Smooth muscle cell (in vitro differentiated cells): Measurements from ENCODE around the gene DUSP6. TPM values are rescaled to one million over a fixed set of nuclear protein-coding genes. Genes with fewer than 3 reads are reported as not detected.

Experiments
- DNase-seq: peaks from one replicate; lab custom pipeline; 2025; ENCODE audit not compliant: unreplicated experiment; lab: John Stamatoyannopoulos, UW
- H2AFZ ChIP-seq: fragments of 200-600 bp; sonication (generic); 2 replicates; pipeline ENCODE4 v1.6.0; 2016; ENCODE audit warnings: antibody characterized with exemption, low read depth, mild to moderate bottlenecking
- H3F3A ChIP-seq: fragments of 200-600 bp; sonication (generic); 2 replicates; pipeline ENCODE4 v1.6.0; 2017; ENCODE audit warnings: antibody characterized with exemption, low read depth
- H3K27ac ChIP-seq: fragments of 200-600 bp; sonication (generic); 2 replicates; pipeline ENCODE4 v1.5.1; 2016; ENCODE audit warnings: low read depth, mild to moderate bottlenecking
- H3K27me3 ChIP-seq: fragments of 200-600 bp; sonication (generic); 2 replicates; pipeline ENCODE4 v1.6.1; 2016; ENCODE audit warnings: low read depth, mild to moderate bottlenecking
- H3K36me3 ChIP-seq: fragments of 200-600 bp; sonication (generic); 2 replicates; pipeline ENCODE4 v1.5.1; 2016; ENCODE audit warnings: low read depth
- H3K4me1 ChIP-seq: fragments of 200-600 bp; sonication (generic); 2 replicates; pipeline ENCODE4 v1.5.1; 2016; ENCODE audit warnings: low read depth
- H3K4me2 ChIP-seq: fragments of 200-600 bp; sonication (generic); 2 replicates; pipeline ENCODE4 v1.6.0; 2016; ENCODE audit warnings: mild to moderate bottlenecking
- H3K4me3 ChIP-seq: fragments of 200-600 bp; sonication (generic); 2 replicates; pipeline ENCODE4 v1.5.1; 2016; ENCODE audit warnings: mild to moderate bottlenecking
- H3K79me2 ChIP-seq: fragments of 200-600 bp; sonication (generic); 2 replicates; pipeline ENCODE4 v1.6.0; 2016; ENCODE audit warnings: low read depth, mild to moderate bottlenecking
- H3K9ac ChIP-seq: fragments of 200-600 bp; sonication (generic); 2 replicates; pipeline ENCODE4 v1.6.0; 2016; ENCODE audit warnings: low read depth
- H3K9me3 ChIP-seq: fragments of 200-600 bp; sonication (generic); replicated peaks from 2 replicates; pipeline ENCODE4 v1.5.1; 2016; ENCODE audit warnings: low read depth
- H4K20me1 ChIP-seq: fragments of 200-600 bp; sonication (generic); 2 replicates; pipeline ENCODE4 v1.6.0; 2016; ENCODE audit warnings: low read depth
- WGBS: methylation state at CpG from one replicate; pipeline ENCODE4 v1.1.7; 2016; ENCODE audit warnings: low lambda C conversion rate; 5-methylcytosine and 5-hydroxymethylcytosine counted together
- polyA plus RNA-seq: library from polyadenylated mRNA; unstranded; fragments of >200 nt; fragmentation: Nextera tagmentation; extraction: Ambion mirVana; gene quantifications from 2 replicates; pipeline ENCODE4 v1.2.1, GENCODE V29; 2016
- total RNA-seq: library from RNA; depleted of rRNA; stranded (reverse); fragments of >200 nt; gene quantifications from 2 replicates; pipeline ENCODE4 v1.2.3, GENCODE V29; 2014
- TF ChIP-seq, protein P1 (sequence below): fragments of 200-600 bp; sonication (generic); IDR thresholded peaks from 2 replicates; pipeline ENCODE4 v1.5.1; 2017; ENCODE audit warnings: borderline replicate concordance, mild to moderate bottlenecking, antibody characterized with exemption; ENCODE audit not compliant: insufficient read depth, poor library complexity, severe bottlenecking

DUSP6 gene
- total and polyA plus RNA-seq, 2 experiments from 2014 or later = 147 to 192 TPM

DNA sequence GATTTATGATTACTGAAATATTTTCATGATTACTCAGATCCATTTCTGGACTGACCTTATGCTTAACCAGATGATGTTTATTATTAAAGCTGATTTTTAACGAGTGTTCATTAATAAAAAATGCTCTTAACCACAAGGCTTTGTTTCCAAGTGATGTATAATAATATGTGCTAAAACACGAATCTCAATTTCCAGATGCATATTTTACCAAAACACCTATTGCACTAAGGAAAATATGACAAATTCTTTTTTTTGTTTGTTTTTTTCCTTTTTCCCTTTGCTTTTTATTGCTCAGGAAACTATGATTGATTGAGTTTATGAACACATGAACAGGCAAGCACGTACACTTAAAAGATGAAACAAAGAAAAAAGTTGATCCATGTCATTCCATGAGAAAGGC lies 16.9 kb upstream of the DUSP6 start:
- H3K27me3 ChIP-seq = no peaks in the 10 kb centered on the region
- WGBS = 89% methylated on average over 3 of the region's 3 CpGs
- peaks cover 10% of the 10 kb centered on the region for H3F3A ChIP-seq
- peak overlapping the region; percentile 80 for H3K27ac ChIP-seq
- no peak overlapping the region for H2AFZ ChIP-seq
- TF ChIP-seq, protein P1, sequence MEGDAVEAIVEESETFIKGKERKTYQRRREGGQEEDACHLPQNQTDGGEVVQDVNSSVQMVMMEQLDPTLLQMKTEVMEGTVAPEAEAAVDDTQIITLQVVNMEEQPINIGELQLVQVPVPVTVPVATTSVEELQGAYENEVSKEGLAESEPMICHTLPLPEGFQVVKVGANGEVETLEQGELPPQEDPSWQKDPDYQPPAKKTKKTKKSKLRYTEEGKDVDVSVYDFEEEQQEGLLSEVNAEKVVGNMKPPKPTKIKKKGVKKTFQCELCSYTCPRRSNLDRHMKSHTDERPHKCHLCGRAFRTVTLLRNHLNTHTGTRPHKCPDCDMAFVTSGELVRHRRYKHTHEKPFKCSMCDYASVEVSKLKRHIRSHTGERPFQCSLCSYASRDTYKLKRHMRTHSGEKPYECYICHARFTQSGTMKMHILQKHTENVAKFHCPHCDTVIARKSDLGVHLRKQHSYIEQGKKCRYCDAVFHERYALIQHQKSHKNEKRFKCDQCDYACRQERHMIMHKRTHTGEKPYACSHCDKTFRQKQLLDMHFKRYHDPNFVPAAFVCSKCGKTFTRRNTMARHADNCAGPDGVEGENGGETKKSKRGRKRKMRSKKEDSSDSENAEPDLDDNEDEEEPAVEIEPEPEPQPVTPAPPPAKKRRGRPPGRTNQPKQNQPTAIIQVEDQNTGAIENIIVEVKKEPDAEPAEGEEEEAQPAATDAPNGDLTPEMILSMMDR = no peak
- peaks cover 5% of the 10 kb centered on the region for H4K20me1 ChIP-seq
- peak overlapping the region; percentile 73 for H3K4me2 ChIP-seq
- H3K9ac ChIP-seq = no peak overlapping the region
- peaks cover 6% of the 10 kb centered on the region for H3K79me2 ChIP-seq
- no peaks in the 10 kb centered on the region for H3K9me3 ChIP-seq
- no peak for DNase-seq
- peaks cover 18% of the 10 kb centered on the region for H3K4me1 ChIP-seq
- no peaks in the 10 kb centered on the region for H3K36me3 ChIP-seq
- H3K4me3 ChIP-seq = no peak overlapping the region

DNA sequence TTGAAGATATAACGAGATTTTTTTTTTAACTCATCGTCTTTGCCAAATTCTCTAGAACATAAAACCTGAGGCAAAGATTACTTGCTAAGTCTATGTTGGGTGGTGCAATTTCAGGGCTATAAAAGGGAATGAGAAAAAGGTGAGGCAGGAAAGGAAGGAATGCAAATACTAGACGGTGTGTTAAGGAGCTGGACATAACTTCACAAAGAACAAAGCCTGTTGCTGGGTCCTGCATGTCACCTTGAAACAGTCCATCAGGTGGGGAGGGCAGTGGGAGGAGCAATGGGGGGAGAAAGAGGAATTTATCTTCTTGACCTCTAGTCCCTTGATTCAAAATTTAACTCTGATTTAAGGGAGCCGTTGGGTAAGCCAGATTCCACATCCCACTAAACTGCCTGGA lies 16.1 kb upstream of the DUSP6 start:
- Histone ChIP-seq H2AFZ (no peak overlapping the region), H3K27ac (no peak overlapping the region), H3K9ac (no peak overlapping the region), H3K36me3 (no peaks in the 10 kb centered on the region), H3K4me3 (no peak overlapping the region), H3K4me2 (no peak overlapping the region), H3K4me1 (peaks cover 10% of the 10 kb centered on the region), H3K9me3 (no peaks in the 10 kb centered on the region), H3K27me3 (no peaks in the 10 kb centered on the region), H3F3A (peaks cover 10% of the 10 kb centered on the region), H3K79me2 (peaks cover 6% of the 10 kb centered on the region), H4K20me1 (peaks cover 12% of the 10 kb centered on the region)
- WGBS = 85% methylated on average over 4 of the region's 4 CpGs
- TF ChIP-seq, protein P1 = no peak
- DNase-seq = no peak

DNA sequence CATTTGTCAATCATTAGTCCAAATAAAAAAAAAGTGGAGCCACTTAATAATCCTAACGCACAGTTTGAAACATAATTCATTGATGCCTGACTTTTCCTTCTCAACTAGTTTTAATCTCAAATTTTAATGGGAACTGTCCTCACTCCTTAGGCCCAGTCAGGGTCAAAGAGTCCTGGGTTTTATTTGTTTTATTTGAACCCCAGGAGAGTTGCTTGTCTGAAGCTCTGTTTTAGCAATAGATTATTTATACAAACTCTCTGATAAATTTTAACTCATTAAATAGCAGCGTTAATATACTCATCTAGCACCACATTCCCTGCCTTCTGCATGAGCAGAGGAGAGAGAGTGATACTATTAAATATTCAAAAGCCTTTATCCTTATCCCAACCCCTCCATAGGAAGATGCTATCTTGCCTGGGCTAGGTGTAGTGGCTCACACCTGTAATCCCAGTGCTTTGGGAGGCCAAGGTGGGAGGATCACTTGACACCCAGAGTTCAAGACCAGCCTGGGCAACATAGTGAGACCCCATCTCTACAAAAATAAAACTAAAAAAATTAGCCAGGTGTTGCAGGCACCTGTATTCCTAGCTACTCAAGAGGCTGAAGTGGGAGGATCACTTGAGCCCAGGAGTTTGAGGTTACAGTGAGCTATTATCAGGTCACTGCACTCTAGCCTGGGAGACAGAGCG lies 14.5 kb upstream of the DUSP6 start:
- H3K27me3 ChIP-seq = no peaks in the 10 kb centered on the region
- H3K9ac ChIP-seq = no peak overlapping the region
- peaks cover 6% of the 10 kb centered on the region for H3K79me2 ChIP-seq
- over 99% methylated on average over 3 of the region's 3 CpGs for WGBS
- no peak overlapping the region for H2AFZ ChIP-seq
- no peak overlapping the region for H3K4me2 ChIP-seq
- H3K36me3 ChIP-seq = no peaks in the 10 kb centered on the region
- DNase-seq = no peak
- H3K4me3 ChIP-seq = no peak overlapping the region
- H3K9me3 ChIP-seq = no peaks in the 10 kb centered on the region
- H3K4me1 ChIP-seq = peaks cover 10% of the 10 kb centered on the region
- H3F3A ChIP-seq = peaks cover 10% of the 10 kb centered on the region
- H4K20me1 ChIP-seq = peaks cover 20% of the 10 kb centered on the region
- H3K27ac ChIP-seq = no peak overlapping the region
- TF ChIP-seq, protein P1 = no peak

DNA sequence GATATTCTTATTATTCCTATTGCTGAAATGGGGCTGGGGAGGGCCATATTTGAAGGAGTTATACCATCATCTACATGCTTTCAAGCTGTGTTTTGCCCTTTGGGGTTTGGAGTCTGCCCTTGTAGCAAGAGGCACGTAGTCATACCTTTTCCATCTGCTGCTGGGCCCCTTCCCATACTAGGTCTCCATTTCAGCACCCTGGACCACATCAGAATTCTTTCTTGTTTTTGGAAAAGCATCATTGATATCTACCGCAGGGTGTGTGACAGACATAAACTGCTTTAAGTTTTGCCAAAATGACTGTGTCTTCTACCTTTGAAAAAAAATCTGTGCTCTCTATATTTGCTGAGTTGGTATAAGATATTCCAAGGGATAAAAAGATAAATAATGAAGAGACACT lies 12.3 kb upstream of the DUSP6 start:
- TF ChIP-seq, protein P1 = no peak
- Histone ChIP-seq H3K4me2 (no peak overlapping the region), H3K27me3 (no peaks in the 10 kb centered on the region), H3K79me2 (peaks cover 6% of the 10 kb centered on the region), H3F3A (no peaks in the 10 kb centered on the region), H3K4me1 (peaks cover 4% of the 10 kb centered on the region), H3K27ac (no peak overlapping the region), H2AFZ (no peak overlapping the region), H3K36me3 (no peaks in the 10 kb centered on the region), H3K9ac (no peak overlapping the region), H4K20me1 (peaks cover 20% of the 10 kb centered on the region), H3K9me3 (no peaks in the 10 kb centered on the region), H3K4me3 (no peak overlapping the region)
- no peak for DNase-seq
- 93% methylated on average over 2 of the region's 2 CpGs for WGBS
